Activated T-cell treated with anti-CD3 and anti-CD28 coated beads for 4 hours (primary cell): ENCODE results near the gene CHCT1.

Experiments used
- DNase-seq: peaks from one replicate; pipeline ENCODE4 v3.0.0-alpha.2; 2020

The CHCT1 gene

DNA sequence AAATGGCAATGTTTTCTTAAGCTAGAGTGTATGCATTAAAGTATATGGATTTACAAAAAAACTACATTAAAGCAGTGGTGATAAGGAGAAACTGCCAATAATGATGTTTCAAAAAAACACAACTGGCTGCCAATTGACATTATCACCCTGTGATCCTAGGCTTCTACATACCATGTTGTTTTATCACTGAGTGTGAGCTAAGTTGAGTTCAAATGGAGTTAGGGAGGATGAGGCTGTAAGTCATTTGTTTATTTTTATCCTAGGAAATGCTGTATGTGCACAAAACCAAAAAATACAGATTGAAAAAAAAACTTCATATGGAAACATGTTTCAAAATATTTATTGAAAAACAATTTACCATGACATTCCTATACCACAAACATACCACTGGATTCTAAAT is 22.9 kb downstream of the CHCT1 start:
- DNase-seq = no peak

DNA sequence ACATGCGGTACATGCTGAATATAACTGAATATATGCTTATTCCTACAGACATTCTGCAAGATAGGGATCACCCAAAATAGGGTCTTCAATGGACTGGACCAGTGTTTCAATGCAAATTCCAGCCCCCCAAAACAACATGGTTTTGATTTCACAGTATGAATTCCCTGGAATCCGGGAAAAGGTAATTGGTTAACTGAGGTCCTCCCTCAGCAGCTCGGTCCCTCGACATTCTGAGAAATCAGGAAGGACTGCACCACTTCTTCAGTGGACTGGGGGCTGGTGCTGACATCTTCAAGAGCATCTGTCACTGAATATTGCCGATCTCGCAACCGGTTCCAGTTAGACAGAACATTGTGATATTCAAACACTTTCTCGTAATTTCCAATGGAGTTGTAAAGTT is 25.1 kb downstream of the CHCT1 start:
- no peak for DNase-seq

DNA sequence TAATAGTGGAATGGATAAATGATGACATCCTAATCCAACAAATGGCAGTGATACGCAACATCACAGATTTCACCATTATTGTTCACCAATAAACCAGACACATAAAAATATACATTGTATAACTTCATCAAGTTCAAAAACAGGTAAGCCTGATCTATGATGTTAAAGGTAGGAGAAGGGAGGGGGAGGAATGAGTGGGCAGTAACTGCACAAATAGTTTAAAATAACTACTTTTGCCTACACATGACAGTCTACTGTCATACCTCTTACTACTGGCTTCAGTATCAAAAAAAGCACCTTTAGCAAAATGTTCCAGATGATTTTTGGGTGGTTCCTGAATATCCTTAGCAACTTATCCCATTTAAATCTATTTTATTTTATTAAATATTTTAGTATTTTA is 28.8 kb downstream of the CHCT1 start:
- no peak for DNase-seq

DNA sequence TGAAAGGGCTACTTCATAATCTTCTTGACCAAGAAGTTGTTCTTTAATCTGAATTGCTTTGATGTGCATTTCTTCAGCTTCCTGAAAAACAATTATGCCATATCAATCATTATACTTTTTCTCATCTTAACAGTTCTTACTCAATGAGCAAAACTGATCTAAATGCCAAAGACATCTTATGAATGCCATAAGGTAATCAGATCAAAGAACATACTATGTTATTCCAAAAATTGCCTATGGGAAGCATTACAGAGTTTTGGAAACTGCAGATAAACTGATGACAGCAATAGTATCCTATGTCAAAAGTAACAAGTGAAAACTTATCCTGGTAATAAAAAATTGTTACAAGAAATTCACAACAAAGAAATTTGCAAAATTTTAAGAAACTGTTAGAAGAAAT is 29.7 kb downstream of the CHCT1 start:
- DNase-seq = no peak

DNA sequence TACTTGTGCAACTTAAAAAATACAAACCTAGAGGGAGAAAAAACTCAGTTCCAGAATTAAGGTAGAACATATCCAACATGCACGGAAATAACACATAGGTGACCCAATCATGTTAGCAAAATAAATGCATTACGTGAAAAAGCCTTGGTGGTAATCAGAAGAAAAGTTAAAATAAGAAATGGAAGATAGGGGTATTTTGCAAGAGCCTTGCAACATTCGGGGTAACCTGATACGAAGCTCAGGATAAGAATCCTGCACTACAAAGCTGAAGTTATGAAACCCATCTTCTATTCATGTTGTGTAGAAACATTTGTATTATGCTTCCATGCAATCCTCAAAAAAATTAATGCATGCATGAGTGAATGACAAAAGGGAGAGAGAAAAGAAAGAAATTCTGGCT is 33.1 kb downstream of the CHCT1 start:
- no peak for DNase-seq

DNA sequence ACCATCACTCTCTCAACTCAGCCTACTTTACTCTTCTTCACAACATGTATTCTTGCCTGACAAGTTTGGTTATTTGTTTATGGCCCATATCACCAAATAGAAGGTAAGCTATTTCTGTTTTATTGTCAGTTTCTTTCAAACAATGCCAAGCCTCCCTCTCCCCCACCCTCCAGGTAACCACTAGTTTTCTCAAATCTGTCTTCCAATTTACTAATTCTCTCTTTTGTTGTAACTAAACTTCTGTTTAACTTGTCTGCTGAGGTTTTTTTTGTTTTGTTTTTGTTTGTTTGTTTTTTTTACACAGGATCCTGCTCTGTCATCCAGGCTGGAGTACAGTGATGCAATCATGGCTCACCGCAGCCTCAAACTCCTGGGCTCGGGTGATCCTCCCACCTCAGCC is 34.9 kb downstream of the CHCT1 start:
- no peak for DNase-seq

DNA sequence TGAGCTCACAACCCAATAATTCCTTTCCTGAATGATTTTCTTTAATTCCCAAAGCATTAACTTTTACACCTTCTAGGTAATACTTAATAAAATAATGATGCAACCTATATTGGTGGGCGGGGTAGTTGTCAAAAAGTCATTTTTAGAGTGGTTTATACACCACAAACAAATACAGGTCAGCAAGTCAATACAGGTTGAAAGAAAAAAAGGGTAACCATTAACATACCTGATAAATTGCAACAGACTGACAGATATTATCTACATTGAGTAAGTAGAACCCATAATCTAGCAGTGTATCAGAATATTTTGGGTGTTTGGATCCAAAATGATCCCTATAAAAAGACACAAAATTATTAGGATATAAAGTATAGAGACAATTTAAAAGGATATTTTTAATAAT is 39.3 kb downstream of the CHCT1 start:
- DNase-seq = no peak

DNA sequence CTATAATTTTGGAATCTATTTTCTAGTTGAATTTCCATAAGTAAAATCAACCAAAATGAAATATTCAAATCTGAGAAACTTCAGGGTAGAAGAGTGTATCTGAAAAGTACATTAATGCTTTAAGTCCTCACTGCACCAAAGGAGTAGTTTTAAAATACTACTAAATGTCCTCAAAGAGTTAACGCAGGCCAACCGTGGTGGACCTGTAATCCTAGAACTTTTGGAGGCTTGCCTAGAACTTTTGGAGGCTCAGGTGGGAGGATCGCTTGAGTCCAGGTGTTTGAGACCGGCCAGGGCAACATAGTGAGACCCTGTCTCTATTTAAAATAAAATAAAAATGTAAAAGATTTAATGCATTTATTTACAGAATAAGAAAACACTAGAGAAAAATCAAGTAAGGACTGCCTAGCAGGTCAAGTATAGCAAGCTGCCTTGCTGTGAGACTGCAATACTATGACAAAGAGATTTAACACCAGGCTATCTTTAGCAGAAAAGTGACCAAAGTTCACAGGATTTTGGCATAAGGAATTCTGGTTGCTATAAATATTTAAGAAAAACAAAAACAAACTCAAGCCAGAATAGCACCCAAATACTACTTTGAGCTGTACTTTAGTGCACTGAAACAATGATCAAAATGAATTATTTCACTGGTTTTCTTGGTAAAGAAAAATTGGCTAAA is 41.0 kb downstream of the CHCT1 start:
- no peak for DNase-seq

DNA sequence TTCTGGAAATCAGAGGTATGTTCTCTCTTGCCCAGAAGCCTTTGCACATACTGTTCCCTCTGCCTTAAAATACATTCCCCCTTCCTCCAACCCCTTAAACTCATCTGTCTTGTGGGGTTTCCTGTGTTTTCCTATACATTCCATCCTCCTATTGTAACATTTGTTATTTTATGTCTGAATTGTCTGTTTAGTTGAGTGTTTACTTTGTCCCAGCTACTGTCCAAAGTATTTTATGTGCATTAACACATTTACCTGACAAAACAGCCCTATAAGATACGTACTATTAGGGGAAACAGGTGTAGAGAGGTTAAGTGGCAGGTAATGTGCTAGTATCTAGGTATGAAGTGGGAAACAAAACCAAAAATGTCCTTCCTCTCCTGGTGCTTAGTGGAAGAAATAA is 42.1 kb downstream of the CHCT1 start:
- no peak for DNase-seq

DNA sequence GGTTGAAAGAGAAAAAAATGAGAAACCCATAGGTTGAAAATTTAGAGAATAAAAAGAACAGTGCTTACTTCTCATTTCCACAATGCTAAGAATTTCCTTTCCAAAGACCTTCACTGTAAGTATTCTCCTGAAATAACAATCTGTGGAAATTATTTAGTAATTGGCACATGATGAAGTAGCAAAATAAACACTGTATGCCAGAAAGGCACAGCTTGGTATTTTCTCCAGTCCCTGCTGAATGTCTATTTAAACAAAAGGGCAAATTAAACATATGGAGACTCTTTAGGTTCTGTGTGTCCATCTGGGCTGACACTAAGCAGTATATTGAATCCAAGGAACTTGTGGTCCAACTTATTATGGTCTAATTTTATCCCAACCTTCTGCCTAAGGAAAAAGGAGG is 46.1 kb downstream of the CHCT1 start:
- DNase-seq = no peak

DNA sequence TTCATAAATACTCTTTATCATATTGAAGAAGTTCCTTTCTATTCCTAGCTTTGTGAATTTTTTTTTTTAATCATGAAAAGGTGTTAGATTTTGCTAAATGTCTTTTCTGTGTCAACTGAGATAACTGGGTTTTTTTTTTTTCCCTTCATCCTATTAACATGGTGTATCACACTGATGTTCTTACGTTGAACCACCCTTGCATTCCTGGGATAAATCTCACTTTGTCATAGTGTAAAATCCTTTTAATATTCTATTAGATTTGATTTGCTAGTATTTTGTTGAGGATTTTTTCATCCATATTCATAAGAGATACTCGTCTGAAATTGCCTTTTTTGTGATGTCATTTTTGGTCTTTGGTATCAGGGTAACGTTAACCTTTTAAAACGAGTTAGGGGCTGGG is 49.2 kb downstream of the CHCT1 start:
- DNase-seq = no peak

DNA sequence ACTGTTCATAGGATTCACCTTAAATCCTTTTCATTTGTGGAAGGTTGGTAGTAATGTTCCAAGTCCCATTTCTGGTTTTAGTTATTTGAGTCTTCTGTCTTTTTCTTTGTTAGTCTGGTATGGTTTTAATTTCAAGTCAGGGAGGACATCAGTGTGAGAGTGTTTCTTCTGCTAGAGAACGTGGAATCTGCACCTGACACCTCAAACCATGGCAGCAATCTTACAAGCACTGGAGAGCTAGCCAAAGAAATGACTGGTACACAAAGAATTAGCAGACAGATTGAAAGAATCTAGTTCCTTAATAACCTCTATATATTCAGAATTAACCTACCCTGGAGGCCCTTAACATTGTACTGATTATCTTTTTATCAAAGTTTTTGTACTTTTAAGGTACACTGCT is 50.2 kb downstream of the CHCT1 start:
- DNase-seq = no peak

DNA sequence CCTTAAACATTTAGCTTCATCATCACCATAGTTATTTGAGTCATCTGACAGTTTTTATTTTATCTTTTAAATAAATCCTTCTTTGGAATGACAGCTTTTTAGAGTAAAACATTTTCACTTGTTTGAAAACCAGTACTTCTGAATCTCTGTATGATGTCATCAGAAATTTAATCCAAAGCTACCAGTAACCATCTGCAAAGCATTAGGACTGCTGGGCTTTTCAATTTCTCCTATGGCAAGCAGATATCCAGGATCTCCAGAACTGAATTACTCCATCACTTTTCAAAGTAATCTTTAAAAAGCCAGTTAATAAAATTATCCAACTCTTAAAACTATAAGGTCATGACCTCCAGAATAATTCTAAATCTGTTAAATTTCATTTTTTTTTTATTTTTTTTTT is 51.5 kb downstream of the CHCT1 start:
- no peak for DNase-seq
